ENCODE measurements around the gene AHCYL2.

AHCYL2 gene

DNA sequence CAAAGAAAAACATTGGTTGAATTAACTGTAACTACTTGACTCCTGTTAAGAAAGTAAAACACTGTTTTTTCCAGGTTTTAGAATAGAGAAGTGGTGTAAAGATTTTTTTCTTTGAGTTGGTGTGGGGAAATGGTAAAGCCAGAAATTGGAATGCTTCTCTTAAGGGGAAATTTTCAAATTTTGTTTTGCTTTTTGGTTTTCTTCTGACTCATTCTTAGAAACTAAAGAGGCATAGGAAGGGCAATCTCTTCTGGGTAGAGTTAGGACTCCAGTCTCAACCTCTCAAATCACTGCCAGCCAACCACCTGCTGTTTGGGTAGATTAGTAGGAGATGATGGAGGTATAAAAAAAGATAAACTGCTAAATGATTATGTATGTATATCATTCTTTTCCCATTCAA lies 161.7 kb downstream of the AHCYL2 start:
- no peak for DNase-seq (ENCODE audit: low read depth in 1 of 2, low spot score in 1 of 2)
- no peak overlapping the region for H3K4me3 ChIP-seq (replicated peaks; ENCODE audit: insufficient read depth, low read length)
- no peak overlapping the region for H3K27ac ChIP-seq (replicated peaks)
- TF ChIP-seq REST (IDR thresholded peaks at IDR 0.05; ENCODE audit: insufficient replicate concordance, low read depth) = no peak
- no peak for TF ChIP-seq POLR2AphosphoS5 (IDR thresholded peaks at IDR 0.05; ENCODE audit: low read depth)
- no peak for TF ChIP-seq SPI1 (IDR thresholded peaks at IDR 0.05; ENCODE audit: borderline replicate concordance, low read depth)
- no peak for TF ChIP-seq GABPA (IDR thresholded peaks at IDR 0.05; ENCODE audit: low read depth)
- TF ChIP-seq, protein P1, sequence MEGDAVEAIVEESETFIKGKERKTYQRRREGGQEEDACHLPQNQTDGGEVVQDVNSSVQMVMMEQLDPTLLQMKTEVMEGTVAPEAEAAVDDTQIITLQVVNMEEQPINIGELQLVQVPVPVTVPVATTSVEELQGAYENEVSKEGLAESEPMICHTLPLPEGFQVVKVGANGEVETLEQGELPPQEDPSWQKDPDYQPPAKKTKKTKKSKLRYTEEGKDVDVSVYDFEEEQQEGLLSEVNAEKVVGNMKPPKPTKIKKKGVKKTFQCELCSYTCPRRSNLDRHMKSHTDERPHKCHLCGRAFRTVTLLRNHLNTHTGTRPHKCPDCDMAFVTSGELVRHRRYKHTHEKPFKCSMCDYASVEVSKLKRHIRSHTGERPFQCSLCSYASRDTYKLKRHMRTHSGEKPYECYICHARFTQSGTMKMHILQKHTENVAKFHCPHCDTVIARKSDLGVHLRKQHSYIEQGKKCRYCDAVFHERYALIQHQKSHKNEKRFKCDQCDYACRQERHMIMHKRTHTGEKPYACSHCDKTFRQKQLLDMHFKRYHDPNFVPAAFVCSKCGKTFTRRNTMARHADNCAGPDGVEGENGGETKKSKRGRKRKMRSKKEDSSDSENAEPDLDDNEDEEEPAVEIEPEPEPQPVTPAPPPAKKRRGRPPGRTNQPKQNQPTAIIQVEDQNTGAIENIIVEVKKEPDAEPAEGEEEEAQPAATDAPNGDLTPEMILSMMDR (IDR thresholded peaks at IDR 0.05; ENCODE audit: insufficient read depth, low read length) = no peak
- no peaks in the 10 kb centered on the region for H3K27me3 ChIP-seq (ENCODE audit: insufficient read depth, poor library complexity, severe bottlenecking)

DNA sequence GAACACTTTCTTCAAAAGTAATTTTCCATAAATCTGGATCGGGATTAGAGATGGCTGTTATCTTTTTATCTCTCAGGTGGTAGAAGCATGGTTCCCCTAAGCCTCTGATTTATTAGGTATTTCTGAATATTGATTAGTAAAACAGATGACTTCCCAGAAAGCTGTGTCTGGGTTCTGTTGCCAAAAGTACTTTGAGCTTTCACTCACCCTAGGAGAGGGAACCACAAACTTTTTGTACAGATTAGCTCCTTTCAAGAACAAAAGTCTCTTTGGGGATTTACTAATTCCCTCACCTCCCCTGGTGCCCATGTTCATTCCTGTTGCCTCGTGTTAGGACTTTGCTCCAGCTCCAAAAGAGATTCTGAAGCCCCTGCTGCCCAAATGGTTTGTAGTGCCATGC lies 162.7 kb downstream of the AHCYL2 start:
- no peaks in the 10 kb centered on the region for H3K27me3 ChIP-seq (ENCODE audit: insufficient read depth, poor library complexity, severe bottlenecking)
- no peak overlapping the region for H3K4me3 ChIP-seq (replicated peaks; ENCODE audit: insufficient read depth, low read length)
- TF ChIP-seq, protein P1 (IDR thresholded peaks at IDR 0.05; ENCODE audit: insufficient read depth, low read length) = no peak
- TF ChIP-seq GABPA (IDR thresholded peaks at IDR 0.05; ENCODE audit: low read depth) (no peak), REST (IDR thresholded peaks at IDR 0.05; ENCODE audit: insufficient replicate concordance, low read depth) (no peak)
- no peak overlapping the region for H3K27ac ChIP-seq (replicated peaks)
- no peak for DNase-seq (ENCODE audit: low read depth in 1 of 2, low spot score in 1 of 2)

DNA sequence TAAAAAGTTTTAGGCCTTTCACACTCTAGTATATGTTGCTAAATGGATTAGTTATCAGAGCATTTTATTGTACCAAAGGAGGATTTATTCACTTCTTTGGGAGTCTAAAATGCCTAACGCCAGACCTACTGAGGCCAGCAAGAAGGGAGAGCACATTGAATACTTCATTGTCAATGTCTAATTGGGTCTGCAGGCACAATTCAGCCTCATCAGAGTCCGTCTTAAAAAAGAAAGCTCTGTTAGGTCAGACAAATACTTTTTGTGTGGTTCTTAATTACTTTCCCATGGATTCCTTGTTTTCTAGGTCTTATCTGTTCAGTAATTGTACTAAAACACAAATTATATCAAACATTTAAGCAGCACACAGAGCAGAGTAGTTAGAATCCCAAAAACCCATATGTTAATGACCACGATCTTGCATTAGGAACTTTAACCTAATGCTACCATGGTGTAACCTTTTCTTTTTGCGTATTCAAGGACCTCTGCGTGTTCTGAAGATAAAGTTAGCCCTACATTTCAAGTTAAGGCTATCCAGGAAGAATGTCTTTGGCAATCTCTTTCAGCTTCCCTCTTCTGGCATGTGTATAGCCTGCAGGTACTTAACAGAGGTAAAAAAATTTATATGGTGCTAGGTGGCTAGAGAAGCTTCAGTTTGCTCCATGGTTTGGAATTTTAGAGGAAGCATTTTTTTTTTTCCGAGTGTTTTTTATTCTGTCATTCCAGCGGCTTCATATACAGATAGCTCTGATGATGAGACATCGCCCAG lies 163.7 kb downstream of the AHCYL2 start:
- DNase-seq (ENCODE audit: low read depth in 1 of 2, low spot score in 1 of 2) = no peak
- no peaks in the 10 kb centered on the region for H3K27me3 ChIP-seq (ENCODE audit: insufficient read depth, poor library complexity, severe bottlenecking)
- no peak overlapping the region for H3K27ac ChIP-seq (replicated peaks)
- H3K4me3 ChIP-seq (replicated peaks; ENCODE audit: insufficient read depth, low read length) = no peak overlapping the region
- TF ChIP-seq GABPA (IDR thresholded peaks at IDR 0.05; ENCODE audit: low read depth) (no peak), REST (IDR thresholded peaks at IDR 0.05; ENCODE audit: insufficient replicate concordance, low read depth) (no peak), POLR2AphosphoS5 (IDR thresholded peaks at IDR 0.05; ENCODE audit: low read depth) (no peak), SPI1 (IDR thresholded peaks at IDR 0.05; ENCODE audit: borderline replicate concordance, low read depth) (no peak)
- TF ChIP-seq, protein P1 (IDR thresholded peaks at IDR 0.05; ENCODE audit: insufficient read depth, low read length) = no peak
